GM10266 (cell line): ENCODE data around the gene ENDOV.

Experiments used
- DNase-seq: peaks from one replicate; pipeline ENCODE4 v3.0.0; 2012; ENCODE audit errors: extremely low spot score
- CTCF ChIP-seq: IDR thresholded peaks from 2 replicates; pipeline ENCODE4 v1.5.1; 2012; ENCODE audit warnings: mild to moderate bottlenecking, low read depth; ENCODE audit not compliant: control insufficient read depth, insufficient read depth; ENCODE audit errors: missing control alignments

ENDOV gene

GRCh38 chr17:80443498-80443897 lies 28.5 kb downstream of the ENDOV start:
- no peak for TF ChIP-seq CTCF
- DNase-seq: no peak

DNA sequence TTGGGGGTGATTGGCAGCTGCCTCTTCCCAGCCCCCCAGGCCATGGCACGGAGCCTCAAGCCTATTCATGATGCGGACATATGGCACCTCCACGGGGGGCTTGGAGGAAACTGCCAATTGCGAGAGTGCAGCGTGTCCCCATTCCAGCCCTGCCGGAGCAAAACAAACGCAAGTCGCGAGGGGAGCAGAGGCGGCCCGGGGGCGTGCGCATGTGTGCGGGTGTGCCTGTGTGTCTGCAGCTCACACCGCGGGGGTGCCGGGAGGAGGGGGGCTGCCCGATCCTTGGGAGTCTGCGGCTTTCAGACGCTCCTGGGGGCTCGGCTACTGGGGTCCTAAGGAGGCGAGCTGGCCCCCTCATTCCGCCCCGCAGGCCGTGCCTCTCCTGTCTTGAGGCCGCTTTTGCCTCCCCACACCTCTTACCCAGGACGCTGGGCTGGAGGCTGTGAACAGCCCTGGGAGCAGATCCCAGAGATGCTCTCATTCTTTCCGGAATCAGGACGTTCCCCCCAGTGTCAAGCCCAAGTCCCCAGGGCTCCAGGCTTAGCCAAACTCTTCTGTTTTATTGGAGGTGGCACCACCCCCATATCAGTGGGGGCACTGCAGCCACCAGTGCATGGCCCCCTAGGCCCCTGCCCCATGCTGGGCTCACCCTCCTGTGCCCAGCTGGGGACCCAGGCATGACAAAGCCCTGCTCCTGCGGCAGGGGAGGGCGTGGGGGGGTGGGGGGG lies 29.1 kb downstream of the ENDOV start:
- no peak for DNase-seq
- no peak for TF ChIP-seq CTCF

DNA sequence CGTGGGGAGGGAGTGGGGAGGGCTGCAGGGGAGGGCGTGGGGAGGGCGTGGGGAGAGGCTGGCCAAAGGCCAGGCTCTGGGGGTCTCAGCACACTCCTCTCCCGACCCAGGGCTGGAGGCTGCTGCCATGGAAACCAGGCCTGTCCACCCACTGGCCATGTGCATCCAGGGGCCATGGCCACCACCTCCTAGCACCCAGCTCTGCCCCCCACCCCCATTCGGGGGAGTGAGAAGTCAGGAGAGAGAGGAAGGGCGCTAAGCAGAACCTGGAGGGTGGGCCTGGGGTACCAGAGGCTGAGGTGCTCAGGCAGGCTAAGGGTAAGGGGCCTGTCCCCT lies 29.6 kb downstream of the ENDOV start:
- no peak for TF ChIP-seq CTCF
- DNase-seq: no peak

- no peak for DNase-seq
- no peak for TF ChIP-seq CTCF
Observed at GRCh38 chr17:80445007-80445725, 30.2 kb downstream of the ENDOV start.

DNA sequence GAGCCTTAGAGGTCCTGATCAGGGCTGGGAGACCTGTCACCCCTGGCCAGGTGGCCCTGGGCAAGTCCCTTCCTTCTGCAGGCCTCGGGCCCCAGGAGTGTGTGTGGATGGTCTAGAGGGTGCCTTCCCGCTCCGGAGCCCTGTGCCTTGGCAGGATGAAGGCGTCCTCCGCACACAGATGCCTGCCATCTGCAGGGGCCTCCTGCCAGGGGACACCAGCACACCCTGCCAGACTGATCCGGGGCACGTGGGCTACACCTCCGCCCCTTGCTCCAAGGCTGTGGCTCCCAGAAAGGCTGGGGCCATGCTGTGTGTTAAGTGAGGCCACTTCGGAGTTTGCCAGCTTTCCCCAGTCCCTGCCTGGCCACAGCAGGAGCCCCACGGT lies 30.8 kb downstream of the ENDOV start:
- no peak for TF ChIP-seq CTCF
- DNase-seq: no peak

DNA sequence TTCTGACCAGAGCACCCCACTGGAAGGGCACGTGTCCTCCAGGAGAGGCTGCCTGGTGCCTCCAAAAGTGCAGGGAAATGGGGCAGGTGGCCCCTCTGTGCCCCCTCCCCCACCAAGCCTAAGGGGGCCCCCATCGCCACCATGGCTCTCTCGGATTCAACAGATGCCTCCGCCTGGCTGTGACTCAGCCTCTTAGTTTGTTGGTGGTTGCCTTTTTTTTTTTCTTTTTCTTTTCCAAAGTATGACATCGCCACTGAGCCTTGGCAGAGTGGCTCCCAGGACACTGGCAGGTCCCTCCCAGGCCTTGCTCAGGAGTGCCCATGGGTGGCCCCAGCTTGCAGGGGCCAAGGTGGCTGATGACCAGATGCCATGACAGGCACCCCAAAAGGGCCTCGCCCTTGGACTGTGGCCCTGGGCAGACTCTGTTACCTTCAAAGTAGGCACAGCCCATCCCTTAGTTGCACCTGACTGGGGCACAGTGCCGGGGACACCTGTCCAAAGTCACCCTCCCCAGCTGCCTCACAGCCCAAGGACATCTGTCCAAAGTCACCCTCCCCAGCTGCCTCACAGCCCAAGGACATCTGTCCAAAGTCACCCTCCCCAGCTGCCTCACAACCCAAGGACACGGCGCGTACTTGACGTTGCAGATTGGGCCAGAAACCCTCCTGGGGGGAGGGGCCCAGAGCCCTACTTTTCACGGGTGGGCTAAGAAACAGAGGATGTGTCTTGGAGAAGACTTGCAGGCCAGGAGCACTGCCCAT lies 31.9 kb downstream of the ENDOV start:
- DNase-seq: no peak
- TF ChIP-seq CTCF: no peak

- no peak for DNase-seq
- TF ChIP-seq CTCF: no peak
Observed at GRCh38 chr17:80447790-80448189, 32.8 kb downstream of the ENDOV start.
